ENCODE measurements around the gene CYP24A1.
A peak's percentile ranks its signal among the peaks of the same experiment; 100 is the strongest.

The CYP24A1 gene

DNA sequence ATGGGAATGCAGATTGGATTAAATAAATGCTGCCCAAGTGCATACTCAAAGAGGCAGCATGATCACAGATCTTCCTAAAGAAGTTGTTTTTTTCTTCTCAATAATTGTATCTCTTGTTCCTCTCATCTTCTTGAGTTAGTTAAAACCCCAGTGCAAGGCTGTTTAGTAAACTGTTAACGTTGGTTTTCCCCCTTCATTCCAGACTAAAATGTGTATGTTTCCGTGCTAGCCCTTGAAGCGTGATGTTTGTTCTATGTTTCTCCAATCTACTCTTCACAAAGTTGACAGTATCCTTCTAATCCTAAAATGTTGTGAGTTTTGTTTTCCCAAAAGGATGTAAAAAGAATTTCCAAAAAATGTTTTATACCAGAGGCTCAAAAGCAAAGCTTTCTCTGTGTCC, 15.6 kb downstream of the CYP24A1 start:
- FAIRE-seq (no peak), DNase-seq (ENCODE audit: low spot score) (no peak)

- no peak for DNase-seq (ENCODE audit: low spot score)
- FAIRE-seq, result no peak
Observed at GRCh38 chr20:54156981-54157835, 16.6 kb downstream of the CYP24A1 start.

GRCh38 chr20:54156522-54156921, 17.3 kb downstream of the CYP24A1 start:
- FAIRE-seq (no peak), DNase-seq (ENCODE audit: low spot score) (no peak)

- FAIRE-seq (no peak), DNase-seq (ENCODE audit: low spot score) (no peak)
Observed at GRCh38 chr20:54155736-54156317, 18.0 kb downstream of the CYP24A1 start.

GRCh38 chr20:54154439-54154838, 19.3 kb downstream of the CYP24A1 start:
- FAIRE-seq, result no peak
- DNase-seq (ENCODE audit: low spot score), result no peak

DNA sequence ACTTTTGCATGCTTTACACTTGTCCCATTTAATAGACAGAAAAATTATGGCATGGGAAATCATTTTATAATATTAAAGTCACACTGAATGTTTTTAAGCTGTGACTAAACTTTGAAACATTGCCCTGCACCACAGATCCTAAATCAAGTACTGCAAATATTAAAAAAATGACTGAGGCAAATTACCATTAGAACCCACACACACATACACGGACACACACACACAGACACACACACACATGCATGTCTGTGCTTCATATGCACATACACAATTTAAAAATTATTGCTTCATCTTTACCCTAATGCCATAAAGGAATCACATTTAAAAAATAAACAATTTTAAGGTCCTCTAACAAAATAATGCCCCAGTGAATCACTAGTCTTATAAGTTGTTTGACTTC, 19.9 kb downstream of the CYP24A1 start:
- DNase-seq (ENCODE audit: low spot score) (no peak), FAIRE-seq (no peak)

DNA sequence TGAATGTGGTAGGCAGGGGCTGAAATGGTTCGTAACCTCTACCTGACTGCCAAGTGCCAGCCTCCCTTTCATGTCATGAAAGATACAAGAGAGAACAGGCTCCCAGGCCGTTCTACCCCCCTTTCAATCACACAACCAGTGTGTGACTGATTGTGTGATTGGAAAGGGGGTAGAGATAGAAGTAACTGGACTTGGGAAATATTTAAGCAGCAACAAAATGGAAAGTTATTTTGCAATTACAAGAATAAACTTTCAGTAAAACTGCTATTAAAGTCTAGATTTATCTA, 20.8 kb downstream of the CYP24A1 start:
- DNase-seq (ENCODE audit: low spot score) (no peak), FAIRE-seq (no peak)

- DNase-seq (ENCODE audit: low spot score) (no peak), FAIRE-seq (no peak)
Observed at GRCh38 chr20:54152227-54153040, 21.4 kb downstream of the CYP24A1 start.

GRCh38 chr20:54151511-54152226, 22.1 kb downstream of the CYP24A1 start:
- no peak for FAIRE-seq
- no peak for DNase-seq (ENCODE audit: low spot score)

DNA sequence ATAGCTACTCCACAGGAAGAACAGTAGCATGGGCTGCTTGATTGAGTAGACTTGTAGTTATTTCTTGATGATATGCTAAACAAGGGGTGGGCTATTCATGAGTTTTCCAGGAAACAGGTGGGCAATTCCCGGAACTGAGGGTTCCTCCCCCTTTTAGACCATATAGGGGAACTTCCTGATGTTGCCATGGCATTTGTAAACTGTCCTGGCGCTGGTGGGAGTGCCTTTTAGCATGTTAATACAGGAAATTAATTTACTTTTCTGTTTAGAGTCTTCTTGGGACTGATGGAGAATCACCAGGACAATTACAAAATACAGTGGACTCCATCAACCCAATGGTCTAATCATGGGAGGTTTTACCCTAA, 22.7 kb downstream of the CYP24A1 start:
- no peak for FAIRE-seq

DNA sequence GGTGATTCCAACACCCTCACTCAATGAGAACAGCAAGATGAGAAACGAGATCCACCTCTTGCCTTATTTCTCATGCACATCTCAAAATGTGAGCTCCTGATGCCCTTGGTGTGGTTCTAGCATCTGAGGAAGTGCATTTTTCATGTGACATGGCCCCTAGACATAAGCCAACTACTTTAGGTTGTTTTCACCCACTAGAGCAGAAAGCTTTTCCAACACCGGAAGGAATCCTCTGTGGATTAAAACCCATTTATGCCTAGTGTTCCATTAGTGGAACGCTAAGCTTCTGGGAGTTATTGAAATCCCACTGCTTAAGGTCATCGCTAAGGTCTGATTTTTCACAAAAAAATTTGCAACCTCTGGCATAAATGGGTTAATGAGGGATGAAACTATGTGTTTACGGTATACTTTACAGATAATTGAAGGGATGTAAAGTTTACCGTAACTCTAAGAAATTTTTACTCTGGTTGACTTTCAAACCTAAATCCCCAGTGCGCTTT, 24.0 kb downstream of the CYP24A1 start:
- DNase-seq (ENCODE audit: low spot score) (no peak), FAIRE-seq (no peak)

More for the DNA sequence above, 22.7 kb downstream of the CYP24A1 start:
- no peak for DNase-seq (ENCODE audit: low spot score)

DNA sequence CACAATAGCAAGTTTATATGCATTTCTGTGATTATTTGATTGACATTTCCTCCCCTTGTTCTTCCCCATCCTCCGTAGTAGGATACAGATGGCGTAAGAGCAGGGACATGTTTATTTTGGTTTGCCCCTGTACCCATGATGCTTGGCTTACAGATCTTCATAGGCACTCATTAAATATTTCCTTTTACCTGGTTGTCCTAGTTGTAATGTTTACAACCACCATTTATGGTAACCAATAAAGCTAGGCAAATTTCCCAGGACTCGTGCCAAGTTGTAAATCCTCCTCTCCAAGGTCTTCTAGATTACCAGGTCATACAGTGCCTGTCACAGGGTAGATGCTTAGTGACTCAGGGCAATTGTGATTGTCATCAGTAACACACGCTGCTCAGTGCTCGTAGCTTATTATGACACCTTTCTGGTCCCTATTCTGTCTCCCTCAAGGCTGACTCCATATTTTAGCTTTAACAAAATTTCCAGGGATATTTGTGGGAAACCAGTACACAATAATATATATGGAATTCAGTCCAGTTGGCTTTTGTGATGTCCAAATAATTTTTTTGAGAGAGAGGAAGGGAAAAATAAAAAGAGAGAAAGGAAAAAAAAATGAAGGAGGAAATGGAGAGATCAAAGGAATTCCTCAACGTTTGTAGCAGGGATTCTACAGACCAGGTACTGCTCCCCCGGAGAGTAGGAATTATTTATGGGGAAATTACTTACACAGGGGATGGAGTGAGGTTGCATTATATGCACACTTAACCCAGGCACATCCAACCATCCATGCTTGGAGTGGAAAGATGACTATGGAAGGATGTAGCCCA, 24.6 kb downstream of the CYP24A1 start:
- FAIRE-seq (no peak), DNase-seq (ENCODE audit: low spot score) (peak; percentile 42)

- FAIRE-seq (no peak), DNase-seq (ENCODE audit: low spot score) (no peak)
Observed at GRCh38 chr20:54146672-54147071, 27.1 kb downstream of the CYP24A1 start.

GRCh38 chr20:54144847-54145414, 28.9 kb downstream of the CYP24A1 start:
- no peak for DNase-seq (ENCODE audit: low spot score)
- FAIRE-seq, result peak; percentile 47

- DNase-seq (ENCODE audit: low spot score), result peak; percentile 86
- peak; percentile 89 for FAIRE-seq
Observed at GRCh38 chr20:54140927-54141566, 32.7 kb downstream of the CYP24A1 start.

DNA sequence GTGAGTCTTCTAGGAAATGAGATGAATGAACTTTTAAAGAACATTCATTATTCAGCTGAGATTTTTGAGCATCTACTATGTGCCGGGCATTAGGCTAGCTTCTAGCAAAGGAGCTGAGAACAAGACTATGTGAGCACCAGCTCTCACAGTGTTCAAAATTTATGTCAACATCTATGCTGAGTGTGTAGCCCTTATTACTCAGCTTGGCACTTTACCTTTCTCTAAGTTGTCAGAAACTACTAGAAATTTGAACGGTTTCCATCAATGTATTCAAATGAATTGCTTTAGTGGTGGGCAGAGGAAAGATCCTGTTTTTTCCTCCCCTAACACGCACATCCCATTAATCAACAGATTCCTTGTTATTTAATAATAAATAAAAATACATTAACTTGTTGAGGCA, 33.3 kb downstream of the CYP24A1 start:
- FAIRE-seq (no peak), DNase-seq (ENCODE audit: low spot score) (no peak)

DNA sequence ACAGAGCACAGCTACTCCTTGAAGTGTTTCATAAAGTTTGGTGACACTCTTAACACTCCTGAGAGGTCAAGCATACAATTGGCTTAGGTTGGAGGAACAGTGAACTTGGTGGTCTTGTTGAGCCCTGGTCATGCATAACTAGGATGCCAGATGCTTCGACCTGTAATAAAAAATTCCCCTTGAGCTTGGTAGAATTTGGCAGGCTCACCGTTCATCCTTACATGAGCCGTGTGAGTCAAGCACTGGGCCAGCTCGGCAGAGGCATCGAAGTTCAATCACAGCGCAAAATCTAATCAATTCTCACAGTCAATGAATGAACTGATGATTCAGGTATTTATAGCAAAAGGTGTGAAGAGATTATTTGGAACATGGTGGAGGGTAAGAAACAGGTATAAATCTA, 33.7 kb downstream of the CYP24A1 start:
- DNase-seq (ENCODE audit: low spot score), result peak; percentile 50
- FAIRE-seq, result peak; percentile 8

GRCh38 chr20:54139188-54139587, 34.6 kb downstream of the CYP24A1 start:
- no peak for DNase-seq (ENCODE audit: low spot score)

GRCh38 chr20:54138427-54138826, 35.4 kb downstream of the CYP24A1 start:
- DNase-seq (ENCODE audit: low spot score), result no peak
- FAIRE-seq, result no peak

More at GRCh38 chr20:54139188-54139587, 34.6 kb downstream of the CYP24A1 start:
- FAIRE-seq, result no peak

GRCh38 chr20:54137115-54137514, 36.7 kb downstream of the CYP24A1 start:
- DNase-seq (ENCODE audit: low spot score), result peak; percentile 47
- FAIRE-seq, result no peak
